Measurements from ENCODE around the gene SCML1.

Gene SCML1

GRCh38 chrX:17732138-17732783, 5.0 kb upstream of the SCML1 start:
- H3K4me1 ChIP-seq (ENCODE audit: insufficient read depth, low read length), result no peaks in the 10 kb centered on the region
- H3K79me2 ChIP-seq (ENCODE audit: insufficient read depth, low read length), result no peaks in the 10 kb centered on the region
- DNase-seq, result no peak
- no peak for TF ChIP-seq CTCF (IDR thresholded peaks at IDR 0.05; ENCODE audit: borderline replicate concordance, extremely low read depth, low read length, poor library complexity, severe bottlenecking)
- no peak for TF ChIP-seq EZH2 (IDR thresholded peaks at IDR 0.05; ENCODE audit: borderline replicate concordance, low read depth, low read length, severe bottlenecking)
- H3K27ac ChIP-seq (ENCODE audit: low read length), result no peak overlapping the region
- H2AFZ ChIP-seq (ENCODE audit: low read depth, low read length), result no peak overlapping the region
- no peaks in the 10 kb centered on the region for H3K36me3 ChIP-seq (ENCODE audit: insufficient read depth, low read length)
- H3K9me3 ChIP-seq (ENCODE audit: insufficient read depth, low read length, severe bottlenecking), result no peaks in the 10 kb centered on the region
- no peak overlapping the region for H3K4me2 ChIP-seq (ENCODE audit: insufficient read depth, low read length)
- H4K20me1 ChIP-seq (ENCODE audit: insufficient read depth, low read length), result no peaks in the 10 kb centered on the region
- no peak overlapping the region for H3K9ac ChIP-seq (ENCODE audit: low read depth, low read length)
- no peak for ATAC-seq (ENCODE audit: insufficient read depth, low read depth)
- no peak overlapping the region for H3K4me3 ChIP-seq (ENCODE audit: low read depth in 1 of 2, low read length in 2 of 2)
- no peaks in the 10 kb centered on the region for H3K27me3 ChIP-seq (ENCODE audit: insufficient read depth, low read length, poor library complexity)

- no peak overlapping the region for H3K9ac ChIP-seq (ENCODE audit: low read depth, low read length)
- H4K20me1 ChIP-seq (ENCODE audit: insufficient read depth, low read length), result no peaks in the 10 kb centered on the region
- H3K79me2 ChIP-seq (ENCODE audit: insufficient read depth, low read length), result no peaks in the 10 kb centered on the region
- no peaks in the 10 kb centered on the region for H3K27me3 ChIP-seq (ENCODE audit: insufficient read depth, low read length, poor library complexity)
- H3K4me2 ChIP-seq (ENCODE audit: insufficient read depth, low read length), result no peak overlapping the region
- H3K4me1 ChIP-seq (ENCODE audit: insufficient read depth, low read length), result no peaks in the 10 kb centered on the region
- DNase-seq (no peak), ATAC-seq (ENCODE audit: insufficient read depth, low read depth) (no peak)
- no peak for TF ChIP-seq EZH2 (IDR thresholded peaks at IDR 0.05; ENCODE audit: borderline replicate concordance, low read depth, low read length, severe bottlenecking)
- no peak for TF ChIP-seq CTCF (IDR thresholded peaks at IDR 0.05; ENCODE audit: borderline replicate concordance, extremely low read depth, low read length, poor library complexity, severe bottlenecking)
- no peaks in the 10 kb centered on the region for H3K36me3 ChIP-seq (ENCODE audit: insufficient read depth, low read length)
- H3K27ac ChIP-seq (ENCODE audit: low read length), result no peak overlapping the region
- H3K4me3 ChIP-seq (ENCODE audit: low read depth in 1 of 2, low read length in 2 of 2), result no peak overlapping the region
- H3K9me3 ChIP-seq (ENCODE audit: insufficient read depth, low read length, severe bottlenecking), result no peaks in the 10 kb centered on the region
- H2AFZ ChIP-seq (ENCODE audit: low read depth, low read length), result no peak overlapping the region
Observed at GRCh38 chrX:17735406-17735805, 1.9 kb upstream of the SCML1 start.

GRCh38 chrX:17736478-17736855, 826 bp upstream of the SCML1 start:
- H3K9ac ChIP-seq (ENCODE audit: low read depth, low read length), result no peak overlapping the region
- H3K4me3 ChIP-seq (ENCODE audit: low read depth in 1 of 2, low read length in 2 of 2), result no peak overlapping the region
- no peak overlapping the region for H3K4me2 ChIP-seq (ENCODE audit: insufficient read depth, low read length)

More at GRCh38 chrX:17736478-17736855, 826 bp upstream of the SCML1 start:
- Histone ChIP-seq H4K20me1 (ENCODE audit: insufficient read depth, low read length) (no peaks in the 10 kb centered on the region), H3K4me1 (ENCODE audit: insufficient read depth, low read length) (no peaks in the 10 kb centered on the region), H2AFZ (ENCODE audit: low read depth, low read length) (no peak overlapping the region), H3K79me2 (ENCODE audit: insufficient read depth, low read length) (no peaks in the 10 kb centered on the region), H3K9me3 (ENCODE audit: insufficient read depth, low read length, severe bottlenecking) (no peaks in the 10 kb centered on the region), H3K27ac (ENCODE audit: low read length) (no peak overlapping the region), H3K27me3 (ENCODE audit: insufficient read depth, low read length, poor library complexity) (no peaks in the 10 kb centered on the region), H3K36me3 (ENCODE audit: insufficient read depth, low read length) (no peaks in the 10 kb centered on the region)
- no peak for ATAC-seq (ENCODE audit: insufficient read depth, low read depth)
- DNase-seq, result no peak
- TF ChIP-seq CTCF (IDR thresholded peaks at IDR 0.05; ENCODE audit: borderline replicate concordance, extremely low read depth, low read length, poor library complexity, severe bottlenecking) (no peak), EZH2 (IDR thresholded peaks at IDR 0.05; ENCODE audit: borderline replicate concordance, low read depth, low read length, severe bottlenecking) (no peak)
